HepG2 (cell line): ENCODE results near the gene PKMYT1.

Experiments used
- CEBPB ChIP-seq: IDR thresholded peaks from 2 replicates; pipeline ENCODE4 v1.6.1; 2011; ENCODE audit warnings: low read depth, low read length, improper control_type of control experiment, borderline replicate concordance
- CREB1 ChIP-seq, 2 experiments: fragments of 450-650 bp in 1 of 2; IDR thresholded peaks; 2 replicates each; pipeline ENCODE4 v1.6.1; 2016 to 2017; ENCODE audit warnings: control low read depth in 1 of 2, mild to moderate bottlenecking in 1 of 2, missing compliant biosample characterization in 1 of 2, missing genetic modification characterization in 1 of 2
- HMG20B ChIP-seq: conservative IDR thresholded peaks from 2 replicates; pipeline ENCODE4 v1.6.1; 2016; ENCODE audit warnings: missing genetic modification reagents, missing compliant biosample characterization
- POLR2A ChIP-seq, 2 experiments: IDR thresholded peaks; 2 replicates each; pipeline ENCODE4 v1.6.1; 2011; ENCODE audit warnings: low read depth in 2 of 2, low read length in 2 of 2, mild to moderate bottlenecking in 1 of 2, moderate library complexity in 1 of 2; ENCODE audit not compliant: insufficient read depth in 1 of 2
- SALL1 ChIP-seq: sonication (generic); formaldehyde crosslinking; IDR thresholded peaks from 2 replicates; pipeline ENCODE4 v1.8.0; 2022; ENCODE audit warnings: mild to moderate bottlenecking, missing genetic modification reagents
- SMAD1 ChIP-seq: sonication (generic); formaldehyde crosslinking; IDR thresholded peaks from 2 replicates; pipeline ENCODE4 v1.4.0; 2020; ENCODE audit warnings: missing genetic modification reagents, low read depth, mild to moderate bottlenecking, borderline replicate concordance
- TEAD2 ChIP-seq: sonication (generic); formaldehyde crosslinking; IDR thresholded peaks from 2 replicates; pipeline ENCODE4 v1.9.0; 2021; ENCODE audit warnings: missing genetic modification reagents
- ZNF253 ChIP-seq: sonication (generic); formaldehyde crosslinking; IDR thresholded peaks from 2 replicates; pipeline ENCODE4 v1.8.0; 2022; ENCODE audit warnings: mild to moderate bottlenecking, missing genetic modification reagents, borderline replicate concordance
- ZSCAN21 ChIP-seq: sonication (generic); formaldehyde crosslinking; IDR thresholded peaks from 2 replicates; pipeline ENCODE4 v1.8.0; 2022; ENCODE audit warnings: mild to moderate bottlenecking, missing genetic modification reagents, moderate library complexity, borderline replicate concordance
- TF ChIP-seq, protein P1 (sequence below): IDR thresholded peaks from 2 replicates; pipeline ENCODE4 v1.6.1; 2012; ENCODE audit warnings: inconsistent platforms
- TF ChIP-seq, protein P2 (sequence below): sonication (generic); formaldehyde crosslinking; IDR thresholded peaks from 2 replicates; pipeline ENCODE4 v1.4.0; 2020; ENCODE audit warnings: missing genetic modification reagents
- TF ChIP-seq, protein P3 (sequence below): sonication (generic); formaldehyde crosslinking; IDR thresholded peaks from 2 replicates; pipeline ENCODE4 v1.5.0; 2020; ENCODE audit warnings: mild to moderate bottlenecking, missing genetic modification reagents, moderate library complexity

- TF ChIP-seq SMAD1 (CRISPR knock-in tag) (no peak), SALL1 (CRISPR knock-in tag) (no peak), ZSCAN21 (CRISPR knock-in tag) (no peak), HMG20B (CRISPR knock-in tag) (no peak), CEBPB (no peak), TEAD2 (no peak), CREB1 (IDR thresholded peaks at IDR 0.05) (no peak), CREB1 (CRISPR knock-in tag; IDR thresholded peaks at IDR 0.05) (no peak), POLR2A (IDR thresholded peaks at IDR 0.05; ENCODE audit: insufficient read depth in 1 of 2, low read depth in 2 of 2, low read length in 2 of 2) (no peak), ZNF253 (CRISPR knock-in tag) (no peak)
- TF ChIP-seq, protein P1, sequence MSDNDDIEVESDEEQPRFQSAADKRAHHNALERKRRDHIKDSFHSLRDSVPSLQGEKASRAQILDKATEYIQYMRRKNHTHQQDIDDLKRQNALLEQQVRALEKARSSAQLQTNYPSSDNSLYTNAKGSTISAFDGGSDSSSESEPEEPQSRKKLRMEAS = no peak
- TF ChIP-seq, protein P2, sequence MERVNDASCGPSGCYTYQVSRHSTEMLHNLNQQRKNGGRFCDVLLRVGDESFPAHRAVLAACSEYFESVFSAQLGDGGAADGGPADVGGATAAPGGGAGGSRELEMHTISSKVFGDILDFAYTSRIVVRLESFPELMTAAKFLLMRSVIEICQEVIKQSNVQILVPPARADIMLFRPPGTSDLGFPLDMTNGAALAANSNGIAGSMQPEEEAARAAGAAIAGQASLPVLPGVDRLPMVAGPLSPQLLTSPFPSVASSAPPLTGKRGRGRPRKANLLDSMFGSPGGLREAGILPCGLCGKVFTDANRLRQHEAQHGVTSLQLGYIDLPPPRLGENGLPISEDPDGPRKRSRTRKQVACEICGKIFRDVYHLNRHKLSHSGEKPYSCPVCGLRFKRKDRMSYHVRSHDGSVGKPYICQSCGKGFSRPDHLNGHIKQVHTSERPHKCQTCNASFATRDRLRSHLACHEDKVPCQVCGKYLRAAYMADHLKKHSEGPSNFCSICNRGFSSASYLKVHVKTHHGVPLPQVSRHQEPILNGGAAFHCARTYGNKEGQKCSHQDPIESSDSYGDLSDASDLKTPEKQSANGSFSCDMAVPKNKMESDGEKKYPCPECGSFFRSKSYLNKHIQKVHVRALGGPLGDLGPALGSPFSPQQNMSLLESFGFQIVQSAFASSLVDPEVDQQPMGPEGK (CRISPR knock-in tag) = no peak
- TF ChIP-seq, protein P3, sequence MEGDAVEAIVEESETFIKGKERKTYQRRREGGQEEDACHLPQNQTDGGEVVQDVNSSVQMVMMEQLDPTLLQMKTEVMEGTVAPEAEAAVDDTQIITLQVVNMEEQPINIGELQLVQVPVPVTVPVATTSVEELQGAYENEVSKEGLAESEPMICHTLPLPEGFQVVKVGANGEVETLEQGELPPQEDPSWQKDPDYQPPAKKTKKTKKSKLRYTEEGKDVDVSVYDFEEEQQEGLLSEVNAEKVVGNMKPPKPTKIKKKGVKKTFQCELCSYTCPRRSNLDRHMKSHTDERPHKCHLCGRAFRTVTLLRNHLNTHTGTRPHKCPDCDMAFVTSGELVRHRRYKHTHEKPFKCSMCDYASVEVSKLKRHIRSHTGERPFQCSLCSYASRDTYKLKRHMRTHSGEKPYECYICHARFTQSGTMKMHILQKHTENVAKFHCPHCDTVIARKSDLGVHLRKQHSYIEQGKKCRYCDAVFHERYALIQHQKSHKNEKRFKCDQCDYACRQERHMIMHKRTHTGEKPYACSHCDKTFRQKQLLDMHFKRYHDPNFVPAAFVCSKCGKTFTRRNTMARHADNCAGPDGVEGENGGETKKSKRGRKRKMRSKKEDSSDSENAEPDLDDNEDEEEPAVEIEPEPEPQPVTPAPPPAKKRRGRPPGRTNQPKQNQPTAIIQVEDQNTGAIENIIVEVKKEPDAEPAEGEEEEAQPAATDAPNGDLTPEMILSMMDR = no peak
These were observed 7.0 kb upstream of the PKMYT1 start for GRCh38 chr16:2987286-2987685.
